Testis (tissue), 2 donors: ENCODE data around the gene RAB6D.

Experiments
- POLR2A ChIP-seq: fragments of 450-650 bp; IDR thresholded peaks from one replicate; pipeline ENCODE4 v1.6.1; 2017; ENCODE audit warnings: antibody characterized with exemption, mild to moderate bottlenecking, moderate library complexity
- TF ChIP-seq, protein P1 (sequence below), 3 experiments: fragments of 450-650 bp in 2 of 3; fragments of 200-600 bp in 1 of 3; sonication (generic) in 1 of 3; IDR thresholded peaks; one replicate each; pipeline ENCODE4 v1.5.1; 2016 to 2019; ENCODE audit warnings: antibody characterized with exemption in 3 of 3, mild to moderate bottlenecking in 2 of 3, moderate library complexity in 1 of 3

DNA sequence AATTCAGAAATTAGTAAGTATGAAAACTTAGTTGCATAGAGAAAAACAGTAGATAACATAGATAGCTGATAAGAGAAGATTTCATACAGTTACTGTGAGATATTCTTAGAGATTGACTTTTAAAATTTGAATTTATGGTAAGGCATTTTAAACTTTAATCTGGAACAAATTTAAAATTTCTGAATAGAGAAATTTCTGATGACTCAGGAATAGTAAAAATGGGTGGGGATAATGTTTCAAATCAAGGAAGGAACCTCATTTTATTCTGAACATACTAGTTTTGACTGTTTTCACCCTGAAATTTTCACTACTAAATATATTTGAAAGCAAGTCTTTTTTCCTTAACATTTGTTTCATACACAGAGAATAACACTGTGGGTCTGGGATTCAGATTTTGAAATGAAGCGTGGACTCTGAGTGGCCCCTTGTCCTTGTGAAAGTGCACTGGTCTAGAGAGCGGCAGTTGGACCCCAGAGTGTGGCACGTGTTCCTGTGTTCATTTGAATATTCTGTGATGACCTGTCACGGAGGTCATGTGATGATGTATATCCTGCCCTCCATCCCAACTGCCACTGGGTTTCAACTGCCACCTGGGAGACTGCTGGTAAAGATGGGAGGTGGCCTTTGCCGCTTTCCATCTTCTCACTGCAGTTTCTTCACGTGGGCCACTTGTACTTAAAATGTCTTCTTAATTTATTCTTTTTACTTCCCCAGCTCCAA, 38.5 kb upstream of the RAB6D start:
- TF ChIP-seq, protein P1, sequence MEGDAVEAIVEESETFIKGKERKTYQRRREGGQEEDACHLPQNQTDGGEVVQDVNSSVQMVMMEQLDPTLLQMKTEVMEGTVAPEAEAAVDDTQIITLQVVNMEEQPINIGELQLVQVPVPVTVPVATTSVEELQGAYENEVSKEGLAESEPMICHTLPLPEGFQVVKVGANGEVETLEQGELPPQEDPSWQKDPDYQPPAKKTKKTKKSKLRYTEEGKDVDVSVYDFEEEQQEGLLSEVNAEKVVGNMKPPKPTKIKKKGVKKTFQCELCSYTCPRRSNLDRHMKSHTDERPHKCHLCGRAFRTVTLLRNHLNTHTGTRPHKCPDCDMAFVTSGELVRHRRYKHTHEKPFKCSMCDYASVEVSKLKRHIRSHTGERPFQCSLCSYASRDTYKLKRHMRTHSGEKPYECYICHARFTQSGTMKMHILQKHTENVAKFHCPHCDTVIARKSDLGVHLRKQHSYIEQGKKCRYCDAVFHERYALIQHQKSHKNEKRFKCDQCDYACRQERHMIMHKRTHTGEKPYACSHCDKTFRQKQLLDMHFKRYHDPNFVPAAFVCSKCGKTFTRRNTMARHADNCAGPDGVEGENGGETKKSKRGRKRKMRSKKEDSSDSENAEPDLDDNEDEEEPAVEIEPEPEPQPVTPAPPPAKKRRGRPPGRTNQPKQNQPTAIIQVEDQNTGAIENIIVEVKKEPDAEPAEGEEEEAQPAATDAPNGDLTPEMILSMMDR (IDR thresholded peaks at IDR 0.05), result no peak
- TF ChIP-seq POLR2A, result no peak
